GM12878 (cell line): ENCODE measurements around the gene MRGPRF. TPM values are rescaled to one million over a fixed set of nuclear protein-coding genes. Genes with fewer than 3 reads are reported as not detected.

Experiments
- ATAC-seq: fragments of 200-7000 bp; cut with Tn5 transposase; 3 replicates; pipeline ENCODE4 v1.9.1; 2020; ENCODE audit warnings: mild to moderate bottlenecking, moderate library complexity
- BruUV-seq: library from RNA; stranded (reverse); fragments of 400-500 nt; replicated peaks from 2 replicates; lab custom pipeline; 2021; lab: Mats Ljungman, UMichigan
- CTCF ChIA-PET: fragments of 300-600 bp; sonication (Branson Sonifier 250); formaldehyde crosslinking; extraction: SDS; loops from one replicate; lab custom pipeline; 2021; ENCODE audit warnings: inconsistent platforms; lab: Yijun Ruan, JAX
- POLR2A ChIA-PET: fragments of 350-600 bp; formaldehyde crosslinking; extraction: SDS; loops from one replicate; lab custom pipeline; 2021; ENCODE audit warnings: inconsistent platforms; lab: Charles Lee
- RAD21 ChIA-PET: fragments of 300-600 bp; sonication (Branson Sonifier 250); formaldehyde crosslinking; loops from one replicate; lab custom pipeline; 2023; ENCODE audit warnings: antibody characterized with exemption; ENCODE audit not compliant: unreplicated experiment; lab: Charles Lee
- SMC1A ChIA-PET: fragments of 300-600 bp; sonication (Branson Sonifier 250); formaldehyde crosslinking; loops from one replicate; lab custom pipeline; 2023; ENCODE audit not compliant: unreplicated experiment, uncharacterized antibody; lab: Charles Lee
- DNase-seq: peaks from one replicate; pipeline ENCODE4 v3.0.0-alpha.2; 2011; ENCODE audit warnings: low read depth, low spot score
- FAIRE-seq: peaks from 3 replicates; lab custom pipeline; 2011; peaks lifted over from hg19 to GRCh38; lab: Jason Lieb, UNC
- H2AFZ ChIP-seq: 2 replicates; pipeline ENCODE4 v1.6.0; 2011; ENCODE audit warnings: low read depth, low read length, control low read depth; ENCODE audit not compliant: control insufficient read depth
- H3K27ac ChIP-seq: 2 replicates; pipeline ENCODE4 v1.5.1; 2011; ENCODE audit warnings: control low read depth; ENCODE audit not compliant: control insufficient read depth, insufficient read depth
- H3K27me3 ChIP-seq, 2 experiments: replicated peaks in 1 of 2; 2 replicates each; pipeline versions ENCODE4 v1.6.0 to v1.6.1; 2011; ENCODE audit warnings: low read length in 1 of 2; ENCODE audit not compliant: control insufficient read depth in 2 of 2, insufficient read depth in 2 of 2
- H3K36me3 ChIP-seq, 2 experiments: 2 replicates each; pipeline ENCODE4 v1.5.1; 2011; ENCODE audit warnings: low read length in 1 of 2; ENCODE audit not compliant: control insufficient read depth in 2 of 2, insufficient read depth in 2 of 2
- H3K4me1 ChIP-seq: 2 replicates; pipeline ENCODE4 v1.6.1; 2011; ENCODE audit warnings: mild to moderate bottlenecking, low read length, moderate library complexity, mixed read lengths; ENCODE audit not compliant: control insufficient read depth, insufficient read depth
- H3K4me2 ChIP-seq: 2 replicates; pipeline ENCODE4 v1.6.0; 2011; ENCODE audit warnings: control low read depth; ENCODE audit not compliant: control insufficient read depth, insufficient read depth
- H3K4me3 ChIP-seq: fragments of 200-600 bp; sonication (generic); 2 replicates; pipeline ENCODE4 v1.5.1; 2016
- H3K79me2 ChIP-seq: 2 replicates; pipeline ENCODE4 v1.6.0; 2011; ENCODE audit warnings: low read length; ENCODE audit not compliant: control insufficient read depth, insufficient read depth
- H3K9ac ChIP-seq: 2 replicates; pipeline ENCODE4 v1.8.0; 2011; ENCODE audit warnings: low read length, control low read depth, mixed read lengths; ENCODE audit not compliant: control insufficient read depth, insufficient read depth
- H3K9me3 ChIP-seq: replicated peaks from 3 replicates; pipeline ENCODE4 v1.5.1; 2011; ENCODE audit warnings: mild to moderate bottlenecking, low read length; ENCODE audit not compliant: control insufficient read depth, insufficient read depth
- H4K20me1 ChIP-seq: 2 replicates; pipeline ENCODE4 v1.6.0; 2011; ENCODE audit not compliant: control insufficient read depth, insufficient read depth
- CTCF ChIP-seq, 3 experiments: IDR thresholded peaks in 2 of 3; conservative IDR thresholded peaks in 1 of 3; 2 replicates each; pipeline ENCODE4 v1.5.1; 2011; ENCODE audit warnings: low read depth in 3 of 3, low read length in 3 of 3, mild to moderate bottlenecking in 3 of 3, control low read depth in 2 of 3, moderate library complexity in 2 of 3, inconsistent platforms in 1 of 3, mixed read lengths in 1 of 3; ENCODE audit not compliant: control insufficient read depth in 2 of 3, insufficient read depth in 1 of 3; ENCODE audit errors: extremely low read depth in 1 of 3
- FOXK2 ChIP-seq: fragments of 450-650 bp; IDR thresholded peaks from 2 replicates; pipeline ENCODE4 v1.6.1; 2017; ENCODE audit warnings: mild to moderate bottlenecking, moderate library complexity
- HDGF ChIP-seq: fragments of 450-650 bp; IDR thresholded peaks from 2 replicates; pipeline ENCODE4 v1.6.1; 2016; ENCODE audit warnings: antibody characterized with exemption
- HSF1 ChIP-seq: fragments of 150-350 bp; IDR thresholded peaks from 2 replicates; pipeline ENCODE4 v1.6.1; 2014; ENCODE audit warnings: mild to moderate bottlenecking, low read depth, low read length
- MEF2A ChIP-seq: IDR thresholded peaks from 2 replicates; pipeline ENCODE4 v1.6.1; 2011; ENCODE audit warnings: low read depth, mild to moderate bottlenecking, low read length, moderate library complexity; ENCODE audit not compliant: insufficient read depth
- NBN ChIP-seq: fragments of 450-650 bp; IDR thresholded peaks from 2 replicates; pipeline ENCODE4 v1.6.1; 2016
- NR2C1 ChIP-seq: fragments of 450-650 bp; IDR thresholded peaks from 2 replicates; pipeline ENCODE4 v1.6.1; 2017; ENCODE audit warnings: antibody characterized with exemption, mild to moderate bottlenecking, moderate library complexity
- POU2F2 ChIP-seq: IDR thresholded peaks from 3 replicates; pipeline ENCODE4 v1.6.1; 2011; ENCODE audit warnings: low read depth, mild to moderate bottlenecking, low read length, borderline replicate concordance
- SREBF1 ChIP-seq: IDR thresholded peaks from 2 replicates; pipeline ENCODE4 v1.6.1; 2012; ENCODE audit warnings: mild to moderate bottlenecking, low read length
- WRNIP1 ChIP-seq: IDR thresholded peaks from 2 replicates; pipeline ENCODE4 v1.6.1; 2011; ENCODE audit warnings: low read depth, low read length, improper control_type of control experiment, borderline replicate concordance
- WGBS: methylation state at CpG from one replicate; pipeline ENCODE4 v1.1.6; 2016; ENCODE audit warnings: low lambda C conversion rate; ENCODE audit not compliant: insufficient replicate concordance, insufficient coverage; ENCODE audit errors: missing lambda C conversion rate; 5-methylcytosine and 5-hydroxymethylcytosine counted together
- in situ Hi-C: fragments of 300-500 bp; cut with MboI; formaldehyde crosslinking; loops from 9 replicates; pipeline ENCODE4 v1.14.3; 2018; ENCODE audit warnings: mixed read lengths
- intact Hi-C: fragments of 100-400 bp; cut with micrococcal nuclease; formaldehyde crosslinking; loops from one replicate; pipeline ENCODE4 v1.14.2; 2022; ENCODE audit not compliant: unreplicated experiment
- polyA plus RNA-seq, 11 experiments: library from polyadenylated mRNA; depleted of rRNA in 4 of 11; unstranded in 6 of 11; stranded (reverse) in 5 of 11; fragments of >200 nt; fragmentation: Nextera tagmentation in 4 of 11; fragmentation: Illumina TruSeq in 1 of 11; extraction: Ambion mirVana in 4 of 11; extraction: Trizol in 1 of 11; gene quantifications; 1 replicate in 1 of 11; 2 replicates in 10 of 11; pipeline versions ENCODE4 v1.2.1 to v1.2.3, GENCODE V29; 2011 to 2016; ENCODE audit warnings: inconsistent platforms in 2 of 11, missing spikeins in 2 of 11, low read depth in 1 of 11
- total RNA-seq, 4 experiments: library from RNA; depleted of rRNA in 3 of 4; stranded (reverse); fragments of >200 nt in 3 of 4; fragmentation: Illumina TruSeq in 1 of 4; extraction: Trizol in 1 of 4; gene quantifications; 2 replicates each; pipeline versions ENCODE4 v1.2.1 to v1.2.3, GENCODE V29; 2013 to 2021
- TF ChIP-seq, protein P1 (sequence below): IDR thresholded peaks from 2 replicates; pipeline ENCODE4 v1.6.1; 2011; ENCODE audit warnings: borderline replicate concordance, low read depth, mild to moderate bottlenecking, moderate library complexity, low read length; ENCODE audit not compliant: insufficient read depth, poor library complexity, severe bottlenecking
- TF ChIP-seq, protein P2 (sequence below): fragments of 450-650 bp; IDR thresholded peaks from 2 replicates; pipeline ENCODE4 v1.6.1; 2017; ENCODE audit warnings: mild to moderate bottlenecking, moderate library complexity

The MRGPRF gene
- total and polyA plus RNA-seq, 10 of the 15 experiments (the other 5 are each of a cell fraction or from before 2014, with no cell fraction given): not detected

DNA sequence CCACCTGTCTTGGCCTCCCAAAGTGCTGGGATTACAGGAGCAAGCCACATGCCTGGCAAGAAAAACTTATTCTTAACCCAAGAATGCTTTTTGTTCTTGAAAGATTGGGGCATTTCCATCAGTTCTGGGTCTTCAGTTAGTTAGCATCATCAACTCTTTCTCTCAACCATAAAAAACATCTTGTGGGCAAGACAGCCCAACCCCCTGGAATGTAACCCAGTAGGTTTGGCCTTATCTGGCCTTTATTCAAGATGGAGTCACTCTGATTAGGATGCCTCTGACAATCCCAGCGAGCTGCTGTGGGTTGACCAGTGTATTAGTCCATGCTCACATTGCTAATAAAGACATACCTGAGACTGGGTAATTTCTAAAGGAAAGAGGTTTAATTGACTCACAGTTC, 26.5 kb upstream of the MRGPRF start:
- Histone ChIP-seq H3K36me3 (no peaks in the 10 kb centered on the region), H3K9ac (no peak overlapping the region), H4K20me1 (no peaks in the 10 kb centered on the region), H3K4me2 (no peak overlapping the region), H3K27ac (no peak overlapping the region), H3K79me2 (no peaks in the 10 kb centered on the region), H3K9me3 (no peaks in the 10 kb centered on the region), H3K4me3 (no peak overlapping the region), H2AFZ (no peak overlapping the region), H3K4me1 (peaks cover 3% of the 10 kb centered on the region; the same call in 1 of the 2 replicates), H3K27me3 (no peaks in the 10 kb centered on the region)
- in situ Hi-C loops: no loop called here
- intact Hi-C loops: no loop called here
- ChIA-PET SMC1A (no interaction called here), RAD21 (no interaction called here), CTCF (no interaction called here), POLR2A (no interaction called here)
- ATAC-seq: no peak
- no peak for DNase-seq
- no peak for FAIRE-seq
- no TSS peak for BruUV-seq
- 26% methylated on average over 1 of the region's 1 CpG for WGBS
- TF ChIP-seq FOXK2: no peak
- TF ChIP-seq CTCF (IDR thresholded peaks at IDR 0.05 in 2 of 3, conservative IDR thresholded peaks at IDR 0.05 in 1 of 3; ENCODE audit: control insufficient read depth in 2 of 3, extremely low read depth in 1 of 3, insufficient read depth in 1 of 3, low read depth in 3 of 3, low read length in 3 of 3): no peak
- TF ChIP-seq HSF1: no peak
- TF ChIP-seq NBN: no peak
- TF ChIP-seq, protein P1, sequence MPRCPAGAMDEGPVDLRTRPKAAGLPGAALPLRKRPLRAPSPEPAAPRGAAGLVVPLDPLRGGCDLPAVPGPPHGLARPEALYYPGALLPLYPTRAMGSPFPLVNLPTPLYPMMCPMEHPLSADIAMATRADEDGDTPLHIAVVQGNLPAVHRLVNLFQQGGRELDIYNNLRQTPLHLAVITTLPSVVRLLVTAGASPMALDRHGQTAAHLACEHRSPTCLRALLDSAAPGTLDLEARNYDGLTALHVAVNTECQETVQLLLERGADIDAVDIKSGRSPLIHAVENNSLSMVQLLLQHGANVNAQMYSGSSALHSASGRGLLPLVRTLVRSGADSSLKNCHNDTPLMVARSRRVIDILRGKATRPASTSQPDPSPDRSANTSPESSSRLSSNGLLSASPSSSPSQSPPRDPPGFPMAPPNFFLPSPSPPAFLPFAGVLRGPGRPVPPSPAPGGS: no peak
- TF ChIP-seq MEF2A: no peak
- TF ChIP-seq SREBF1: no peak
- no peak for TF ChIP-seq NR2C1
- no peak for TF ChIP-seq WRNIP1
- no peak for TF ChIP-seq POU2F2
- TF ChIP-seq HDGF: no peak
- TF ChIP-seq, protein P2, sequence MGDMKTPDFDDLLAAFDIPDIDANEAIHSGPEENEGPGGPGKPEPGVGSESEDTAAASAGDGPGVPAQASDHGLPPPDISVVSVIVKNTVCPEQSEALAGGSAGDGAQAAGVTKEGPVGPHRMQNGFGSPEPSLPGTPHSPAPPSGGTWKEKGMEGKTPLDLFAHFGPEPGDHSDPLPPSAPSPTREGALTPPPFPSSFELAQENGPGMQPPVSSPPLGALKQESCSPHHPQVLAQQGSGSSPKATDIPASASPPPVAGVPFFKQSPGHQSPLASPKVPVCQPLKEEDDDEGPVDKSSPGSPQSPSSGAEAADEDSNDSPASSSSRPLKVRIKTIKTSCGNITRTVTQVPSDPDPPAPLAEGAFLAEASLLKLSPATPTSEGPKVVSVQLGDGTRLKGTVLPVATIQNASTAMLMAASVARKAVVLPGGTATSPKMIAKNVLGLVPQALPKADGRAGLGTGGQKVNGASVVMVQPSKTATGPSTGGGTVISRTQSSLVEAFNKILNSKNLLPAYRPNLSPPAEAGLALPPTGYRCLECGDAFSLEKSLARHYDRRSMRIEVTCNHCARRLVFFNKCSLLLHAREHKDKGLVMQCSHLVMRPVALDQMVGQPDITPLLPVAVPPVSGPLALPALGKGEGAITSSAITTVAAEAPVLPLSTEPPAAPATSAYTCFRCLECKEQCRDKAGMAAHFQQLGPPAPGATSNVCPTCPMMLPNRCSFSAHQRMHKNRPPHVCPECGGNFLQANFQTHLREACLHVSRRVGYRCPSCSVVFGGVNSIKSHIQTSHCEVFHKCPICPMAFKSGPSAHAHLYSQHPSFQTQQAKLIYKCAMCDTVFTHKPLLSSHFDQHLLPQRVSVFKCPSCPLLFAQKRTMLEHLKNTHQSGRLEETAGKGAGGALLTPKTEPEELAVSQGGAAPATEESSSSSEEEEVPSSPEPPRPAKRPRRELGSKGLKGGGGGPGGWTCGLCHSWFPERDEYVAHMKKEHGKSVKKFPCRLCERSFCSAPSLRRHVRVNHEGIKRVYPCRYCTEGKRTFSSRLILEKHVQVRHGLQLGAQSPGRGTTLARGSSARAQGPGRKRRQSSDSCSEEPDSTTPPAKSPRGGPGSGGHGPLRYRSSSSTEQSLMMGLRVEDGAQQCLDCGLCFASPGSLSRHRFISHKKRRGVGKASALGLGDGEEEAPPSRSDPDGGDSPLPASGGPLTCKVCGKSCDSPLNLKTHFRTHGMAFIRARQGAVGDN: no peak
